Measurements from ENCODE around the gene FSTL4. TPM values are rescaled to one million over a fixed set of nuclear protein-coding genes. Genes with fewer than 3 reads are reported as not detected.

FSTL4 gene
- total RNA-seq, 1 donor from 2014 or later = 0.21 TPM

DNA sequence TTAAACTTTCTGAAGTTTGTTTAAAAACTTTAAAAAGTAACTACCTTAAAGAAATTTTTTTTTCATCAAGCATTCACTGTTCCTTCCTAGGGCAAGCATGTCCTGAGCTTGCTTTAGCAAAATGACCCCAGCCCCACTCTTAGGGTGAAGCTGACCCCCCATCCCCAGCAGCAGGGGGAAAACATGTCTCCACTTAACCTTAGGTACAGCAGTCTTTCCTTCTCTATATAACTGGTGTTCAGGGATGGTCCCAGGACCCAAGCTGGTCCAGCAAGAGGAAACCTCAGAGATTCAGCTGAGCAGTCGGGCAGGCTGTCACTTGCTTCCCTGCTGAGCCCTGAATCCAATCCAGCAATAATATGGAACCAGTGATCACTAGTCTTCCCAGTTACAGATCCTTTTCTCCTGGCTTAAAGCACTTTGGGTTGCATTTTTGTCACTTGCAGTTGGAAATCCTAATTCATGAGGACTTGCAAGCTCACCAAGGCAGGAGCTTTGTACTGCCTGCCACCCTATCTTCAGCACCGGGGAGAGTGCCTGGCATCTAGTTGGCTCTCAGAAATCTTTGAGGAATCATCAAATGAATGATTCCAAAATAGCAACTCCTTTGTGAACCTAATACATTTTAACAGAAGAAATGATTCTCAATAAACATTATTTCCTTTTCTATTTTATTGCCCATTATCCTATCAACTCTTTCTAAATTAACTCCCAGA, 91.2 kb downstream of the FSTL4 start:
- Mint-ChIP-seq H3K36me3 (ENCODE audit: low read depth, unreplicated experiment) (no peaks in the 10 kb centered on the region), H3K4me1 (ENCODE audit: unreplicated experiment) (no peaks in the 10 kb centered on the region), H3K27me3 (ENCODE audit: unreplicated experiment) (no peaks in the 10 kb centered on the region), H3K27ac (ENCODE audit: unreplicated experiment) (no peak overlapping the region), H3K4me3 (ENCODE audit: unreplicated experiment) (no peak overlapping the region), H3K9me3 (ENCODE audit: unreplicated experiment) (no peaks in the 10 kb centered on the region)
- no peak for DNase-seq (ENCODE audit: low spot score)
- TF ChIP-seq, protein P1, sequence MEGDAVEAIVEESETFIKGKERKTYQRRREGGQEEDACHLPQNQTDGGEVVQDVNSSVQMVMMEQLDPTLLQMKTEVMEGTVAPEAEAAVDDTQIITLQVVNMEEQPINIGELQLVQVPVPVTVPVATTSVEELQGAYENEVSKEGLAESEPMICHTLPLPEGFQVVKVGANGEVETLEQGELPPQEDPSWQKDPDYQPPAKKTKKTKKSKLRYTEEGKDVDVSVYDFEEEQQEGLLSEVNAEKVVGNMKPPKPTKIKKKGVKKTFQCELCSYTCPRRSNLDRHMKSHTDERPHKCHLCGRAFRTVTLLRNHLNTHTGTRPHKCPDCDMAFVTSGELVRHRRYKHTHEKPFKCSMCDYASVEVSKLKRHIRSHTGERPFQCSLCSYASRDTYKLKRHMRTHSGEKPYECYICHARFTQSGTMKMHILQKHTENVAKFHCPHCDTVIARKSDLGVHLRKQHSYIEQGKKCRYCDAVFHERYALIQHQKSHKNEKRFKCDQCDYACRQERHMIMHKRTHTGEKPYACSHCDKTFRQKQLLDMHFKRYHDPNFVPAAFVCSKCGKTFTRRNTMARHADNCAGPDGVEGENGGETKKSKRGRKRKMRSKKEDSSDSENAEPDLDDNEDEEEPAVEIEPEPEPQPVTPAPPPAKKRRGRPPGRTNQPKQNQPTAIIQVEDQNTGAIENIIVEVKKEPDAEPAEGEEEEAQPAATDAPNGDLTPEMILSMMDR (IDR thresholded peaks at IDR 0.05; ENCODE audit: unreplicated experiment) = no peak

- Mint-ChIP-seq H3K4me3 (ENCODE audit: unreplicated experiment) (no peak overlapping the region), H3K4me1 (ENCODE audit: unreplicated experiment) (no peaks in the 10 kb centered on the region), H3K27me3 (ENCODE audit: unreplicated experiment) (no peaks in the 10 kb centered on the region), H3K27ac (ENCODE audit: unreplicated experiment) (no peak overlapping the region), H3K9me3 (ENCODE audit: unreplicated experiment) (no peaks in the 10 kb centered on the region), H3K36me3 (ENCODE audit: low read depth, unreplicated experiment) (no peaks in the 10 kb centered on the region)
- no peak for DNase-seq (ENCODE audit: low spot score)
- TF ChIP-seq, protein P1 (IDR thresholded peaks at IDR 0.05; ENCODE audit: unreplicated experiment) = no peak
Measured at GRCh38 chr5:133520062-133520461, 92.3 kb downstream of the FSTL4 start.

GRCh38 chr5:133519191-133519590, 93.2 kb downstream of the FSTL4 start:
- Mint-ChIP-seq H3K27ac (ENCODE audit: unreplicated experiment) (no peak overlapping the region), H3K9me3 (ENCODE audit: unreplicated experiment) (no peaks in the 10 kb centered on the region), H3K4me3 (ENCODE audit: unreplicated experiment) (no peak overlapping the region), H3K27me3 (ENCODE audit: unreplicated experiment) (no peaks in the 10 kb centered on the region), H3K36me3 (ENCODE audit: low read depth, unreplicated experiment) (no peaks in the 10 kb centered on the region), H3K4me1 (ENCODE audit: unreplicated experiment) (no peaks in the 10 kb centered on the region)
- no peak for DNase-seq (ENCODE audit: low spot score)
- TF ChIP-seq, protein P1 (IDR thresholded peaks at IDR 0.05; ENCODE audit: unreplicated experiment) = no peak

GRCh38 chr5:133514456-133514855, 97.9 kb downstream of the FSTL4 start:
- H3K27ac Mint-ChIP-seq (ENCODE audit: unreplicated experiment) = no peak overlapping the region
- H3K27me3 Mint-ChIP-seq (ENCODE audit: unreplicated experiment) = peaks cover 4% of the 10 kb centered on the region
- no peaks in the 10 kb centered on the region for H3K9me3 Mint-ChIP-seq (ENCODE audit: unreplicated experiment)
- no peak for DNase-seq (ENCODE audit: low spot score)
- H3K4me1 Mint-ChIP-seq (ENCODE audit: unreplicated experiment) = no peaks in the 10 kb centered on the region
- TF ChIP-seq, protein P1 (IDR thresholded peaks at IDR 0.05; ENCODE audit: unreplicated experiment) = no peak
- H3K36me3 Mint-ChIP-seq (ENCODE audit: low read depth, unreplicated experiment) = no peaks in the 10 kb centered on the region
- no peak overlapping the region for H3K4me3 Mint-ChIP-seq (ENCODE audit: unreplicated experiment)

DNA sequence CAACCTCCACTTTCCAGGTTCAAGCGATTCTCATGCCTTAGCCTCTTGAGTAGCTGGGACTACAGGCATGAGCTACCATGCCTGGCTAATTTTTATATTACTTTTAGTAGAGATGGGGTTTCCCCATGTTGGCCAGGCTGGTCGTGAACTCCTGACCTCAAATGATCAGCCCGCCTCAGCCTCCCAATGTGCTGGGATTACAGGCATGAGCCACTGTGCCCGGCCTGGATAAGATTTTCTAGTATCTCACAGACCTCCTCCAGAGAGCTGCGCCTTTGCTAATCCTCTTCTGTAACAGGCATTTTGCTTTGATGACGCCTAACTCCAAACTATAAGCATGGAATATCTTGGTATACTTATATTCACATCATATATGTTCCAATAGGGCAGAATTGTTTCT, 99.4 kb downstream of the FSTL4 start:
- Mint-ChIP-seq H3K9me3 (ENCODE audit: unreplicated experiment) (no peaks in the 10 kb centered on the region), H3K27me3 (ENCODE audit: unreplicated experiment) (peaks cover 4% of the 10 kb centered on the region), H3K4me3 (ENCODE audit: unreplicated experiment) (no peak overlapping the region), H3K4me1 (ENCODE audit: unreplicated experiment) (no peaks in the 10 kb centered on the region), H3K36me3 (ENCODE audit: low read depth, unreplicated experiment) (no peaks in the 10 kb centered on the region), H3K27ac (ENCODE audit: unreplicated experiment) (no peak overlapping the region)
- TF ChIP-seq, protein P1 (IDR thresholded peaks at IDR 0.05; ENCODE audit: unreplicated experiment) = no peak
- no peak for DNase-seq (ENCODE audit: low spot score)
